Glutamatergic neuron (in vitro differentiated cells): ENCODE data around the gene CISTR. TPM values are rescaled to one million over a fixed set of nuclear protein-coding genes. Genes with fewer than 3 reads are reported as not detected.

Experiments
- DNase-seq: peaks from one replicate; pipeline ENCODE4 v3.0.0; 2022
- H3K27ac Mint-ChIP-seq: one replicate; pipeline ENCODE4 v1.8.0; 2020; ENCODE audit warnings: mild to moderate bottlenecking, mixed read lengths, inconsistent platforms; ENCODE audit not compliant: unreplicated experiment
- H3K27me3 Mint-ChIP-seq: one replicate; pipeline ENCODE4 v1.8.0; 2020; ENCODE audit warnings: mild to moderate bottlenecking, moderate library complexity, mixed read lengths, inconsistent platforms; ENCODE audit not compliant: unreplicated experiment
- H3K36me3 Mint-ChIP-seq: one replicate; pipeline ENCODE4 v1.8.0; 2020; ENCODE audit warnings: mild to moderate bottlenecking, mixed read lengths, inconsistent platforms; ENCODE audit not compliant: unreplicated experiment
- H3K4me1 Mint-ChIP-seq: one replicate; pipeline ENCODE4 v1.8.0; 2020; ENCODE audit warnings: mild to moderate bottlenecking, low read depth, mixed read lengths, inconsistent platforms; ENCODE audit not compliant: unreplicated experiment
- H3K4me3 Mint-ChIP-seq: one replicate; pipeline ENCODE4 v1.8.0; 2020; ENCODE audit warnings: mild to moderate bottlenecking, mixed read lengths, inconsistent platforms; ENCODE audit not compliant: unreplicated experiment
- H3K9me3 Mint-ChIP-seq: one replicate; pipeline ENCODE4 v1.8.0; 2020; ENCODE audit warnings: mild to moderate bottlenecking, moderate library complexity, mixed read lengths, inconsistent platforms; ENCODE audit not compliant: unreplicated experiment
- total RNA-seq: library from RNA; stranded (reverse); fragmentation: NEBNext Ultra II Directional; extraction: Animal tissue kit (Norgen Biotek cat#: 25700); gene quantifications from one replicate; pipeline ENCODE4 v1.2.1, GENCODE V29; 2021; ENCODE audit not compliant: unreplicated experiment
- TF ChIP-seq, protein P1 (sequence below): fragments of 200-600 bp; sonication (generic); IDR thresholded peaks from one replicate; pipeline ENCODE4 v1.5.0; 2021; ENCODE audit not compliant: partially characterized antibody, unreplicated experiment

CISTR gene
- total RNA-seq, 1 donor from 2014 or later: not detected

DNA sequence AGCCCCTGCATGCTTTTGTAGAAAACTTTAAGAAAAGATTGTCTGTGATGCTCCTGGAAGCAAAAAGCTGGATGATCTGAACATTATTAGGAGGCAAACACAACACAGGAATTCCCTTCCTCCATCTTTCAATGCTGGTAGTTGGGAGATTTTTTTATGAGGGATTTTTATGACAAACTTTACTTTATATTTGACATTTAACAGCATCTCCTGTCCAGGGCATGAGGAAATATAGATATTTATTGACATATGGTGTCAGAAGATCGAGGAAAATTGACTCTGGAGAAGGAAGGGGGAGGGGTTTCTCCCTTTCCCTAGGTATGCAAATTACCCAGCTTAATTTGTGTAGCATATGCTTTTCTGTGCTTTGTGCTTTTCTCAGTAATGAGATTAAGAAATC, 37.8 kb upstream of the CISTR start:
- Mint-ChIP-seq H3K27ac (no peak overlapping the region), H3K27me3 (no peaks in the 10 kb centered on the region), H3K36me3 (no peaks in the 10 kb centered on the region), H3K4me1 (no peaks in the 10 kb centered on the region), H3K4me3 (no peak overlapping the region), H3K9me3 (no peaks in the 10 kb centered on the region)
- DNase-seq: no peak
- TF ChIP-seq, protein P1, sequence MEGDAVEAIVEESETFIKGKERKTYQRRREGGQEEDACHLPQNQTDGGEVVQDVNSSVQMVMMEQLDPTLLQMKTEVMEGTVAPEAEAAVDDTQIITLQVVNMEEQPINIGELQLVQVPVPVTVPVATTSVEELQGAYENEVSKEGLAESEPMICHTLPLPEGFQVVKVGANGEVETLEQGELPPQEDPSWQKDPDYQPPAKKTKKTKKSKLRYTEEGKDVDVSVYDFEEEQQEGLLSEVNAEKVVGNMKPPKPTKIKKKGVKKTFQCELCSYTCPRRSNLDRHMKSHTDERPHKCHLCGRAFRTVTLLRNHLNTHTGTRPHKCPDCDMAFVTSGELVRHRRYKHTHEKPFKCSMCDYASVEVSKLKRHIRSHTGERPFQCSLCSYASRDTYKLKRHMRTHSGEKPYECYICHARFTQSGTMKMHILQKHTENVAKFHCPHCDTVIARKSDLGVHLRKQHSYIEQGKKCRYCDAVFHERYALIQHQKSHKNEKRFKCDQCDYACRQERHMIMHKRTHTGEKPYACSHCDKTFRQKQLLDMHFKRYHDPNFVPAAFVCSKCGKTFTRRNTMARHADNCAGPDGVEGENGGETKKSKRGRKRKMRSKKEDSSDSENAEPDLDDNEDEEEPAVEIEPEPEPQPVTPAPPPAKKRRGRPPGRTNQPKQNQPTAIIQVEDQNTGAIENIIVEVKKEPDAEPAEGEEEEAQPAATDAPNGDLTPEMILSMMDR: no peak

DNA sequence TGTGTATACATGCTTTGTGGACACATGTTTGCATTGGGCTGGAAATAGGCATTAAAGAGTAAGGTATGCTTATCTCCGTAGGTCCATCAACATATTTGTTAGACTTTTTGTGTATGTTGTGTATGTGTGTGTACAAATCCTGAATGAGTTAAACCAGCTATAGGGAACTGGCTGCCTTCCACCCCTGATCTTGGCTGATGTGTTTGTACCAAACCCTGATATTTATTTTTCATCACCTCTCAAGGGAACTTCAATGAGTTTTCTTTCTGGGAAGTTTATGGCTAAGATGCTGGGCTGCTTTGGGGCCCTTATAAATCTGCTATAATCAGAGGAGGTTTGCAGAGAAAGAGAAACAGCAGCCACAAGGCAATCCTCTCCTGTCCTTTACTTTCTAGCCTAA, 37.1 kb upstream of the CISTR start:
- TF ChIP-seq, protein P1: no peak
- no peak for DNase-seq
- no peaks in the 10 kb centered on the region for H3K27me3 Mint-ChIP-seq
- no peaks in the 10 kb centered on the region for H3K4me1 Mint-ChIP-seq
- H3K9me3 Mint-ChIP-seq: no peaks in the 10 kb centered on the region
- H3K4me3 Mint-ChIP-seq: no peak overlapping the region
- no peaks in the 10 kb centered on the region for H3K36me3 Mint-ChIP-seq
- no peak overlapping the region for H3K27ac Mint-ChIP-seq

DNA sequence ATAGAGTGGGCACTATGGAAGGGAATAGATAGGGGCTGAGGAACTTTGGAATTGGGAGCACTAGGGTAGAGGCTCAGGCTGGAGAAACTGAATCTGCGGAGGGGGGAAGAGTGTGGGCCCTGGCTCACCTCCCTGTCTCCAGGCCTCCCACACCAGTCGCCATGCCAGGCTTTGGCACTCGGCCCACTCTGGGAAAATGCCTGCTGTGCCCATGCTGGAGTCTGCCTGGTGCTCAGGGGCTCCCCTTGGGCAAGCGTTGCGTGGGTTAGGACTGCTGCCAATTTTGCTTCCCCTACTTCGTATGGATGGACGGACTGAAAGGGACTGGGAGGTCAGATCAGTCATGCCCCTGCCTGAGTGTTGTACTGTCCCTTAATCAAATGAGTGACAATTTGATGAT, 34.6 kb upstream of the CISTR start:
- peaks cover 3% of the 10 kb centered on the region for H3K27me3 Mint-ChIP-seq

GRCh38 chr12:53785161-53785560, 33.4 kb upstream of the CISTR start:
- TF ChIP-seq, protein P1: no peak
- peaks cover 19% of the 10 kb centered on the region for H3K4me1 Mint-ChIP-seq
- H3K27ac Mint-ChIP-seq: no peak overlapping the region
- no peak for DNase-seq
- peaks cover 5% of the 10 kb centered on the region for H3K27me3 Mint-ChIP-seq
- H3K4me3 Mint-ChIP-seq: no peak overlapping the region
- H3K36me3 Mint-ChIP-seq: no peaks in the 10 kb centered on the region
- H3K9me3 Mint-ChIP-seq: peaks cover 8% of the 10 kb centered on the region

More for the DNA sequence above, 34.6 kb upstream of the CISTR start:
- H3K36me3 Mint-ChIP-seq: no peaks in the 10 kb centered on the region
- DNase-seq: no peak
- TF ChIP-seq, protein P1: no peak
- H3K4me1 Mint-ChIP-seq: peaks cover 8% of the 10 kb centered on the region
- H3K27ac Mint-ChIP-seq: no peak overlapping the region
- peaks cover 4% of the 10 kb centered on the region for H3K9me3 Mint-ChIP-seq
- H3K4me3 Mint-ChIP-seq: no peak overlapping the region

DNA sequence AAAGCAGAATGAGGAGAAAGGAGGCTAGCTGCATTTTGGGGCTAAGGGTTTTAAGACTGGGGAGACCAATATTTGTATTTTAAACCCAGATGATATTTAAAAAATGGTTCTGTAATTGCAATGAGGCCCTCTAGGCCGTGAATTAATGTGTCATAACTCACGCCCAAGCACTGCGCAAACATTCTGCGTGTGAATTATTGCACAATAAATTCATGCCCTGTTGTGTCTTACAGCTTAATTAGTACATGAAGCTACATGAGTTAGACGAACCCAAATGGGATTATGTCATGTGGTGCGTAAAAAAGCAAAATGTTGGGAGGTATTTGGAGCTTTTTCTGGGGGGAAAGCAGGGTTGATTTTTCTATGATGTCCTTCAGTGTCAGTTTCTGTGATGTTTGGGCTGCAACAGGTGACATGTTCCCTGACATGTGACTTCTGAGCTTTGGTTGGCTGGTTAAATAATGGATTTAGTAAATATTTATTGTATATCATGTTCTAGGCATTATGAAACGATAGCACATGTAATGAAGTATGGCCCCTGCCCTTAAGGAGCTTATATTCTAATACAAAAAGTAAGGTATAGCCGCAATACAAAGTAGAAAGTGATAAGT, 30.4 kb upstream of the CISTR start:
- H3K4me3 Mint-ChIP-seq: peak overlapping the region; percentile 1
- H3K9me3 Mint-ChIP-seq: peaks cover 8% of the 10 kb centered on the region
- H3K4me1 Mint-ChIP-seq: peaks cover 19% of the 10 kb centered on the region
- no peak for DNase-seq
- TF ChIP-seq, protein P1: no peak
- no peaks in the 10 kb centered on the region for H3K36me3 Mint-ChIP-seq
- H3K27ac Mint-ChIP-seq: no peak overlapping the region
- H3K27me3 Mint-ChIP-seq: peaks cover 5% of the 10 kb centered on the region
